HG03342 (cell line): ENCODE measurements around the gene RABGAP1.

ENCODE experiments used
- ATAC-seq: cut with Tn5 transposase; IDR thresholded peaks from one replicate; pipeline ENCODE4 v1.9.1; 2021; ENCODE audit warnings: mild to moderate bottlenecking, moderate library complexity; ENCODE audit not compliant: unreplicated experiment

RABGAP1 gene

GRCh38 chr9:123007269-123007668 is 66.4 kb downstream of the RABGAP1 start:
- ATAC-seq = no peak

DNA sequence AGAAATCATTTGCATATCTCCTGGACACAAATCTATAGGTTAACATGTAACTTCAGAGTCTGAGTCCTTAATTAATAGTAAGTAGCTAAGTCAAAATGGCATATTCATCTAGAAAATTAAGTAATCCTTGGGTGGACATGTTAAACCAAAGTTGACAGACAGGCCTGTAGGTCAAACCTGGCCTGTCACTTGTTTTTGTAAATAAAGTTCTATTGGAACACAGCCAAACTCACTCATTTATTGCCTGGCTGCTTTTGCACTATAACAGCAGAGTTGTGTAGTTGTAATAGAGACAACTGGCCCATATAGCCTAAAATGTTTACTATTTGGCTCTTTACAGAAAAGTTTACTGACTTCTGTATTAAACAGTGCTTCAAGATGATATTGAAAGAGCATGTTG is 68.1 kb downstream of the RABGAP1 start:
- ATAC-seq = no peak

DNA sequence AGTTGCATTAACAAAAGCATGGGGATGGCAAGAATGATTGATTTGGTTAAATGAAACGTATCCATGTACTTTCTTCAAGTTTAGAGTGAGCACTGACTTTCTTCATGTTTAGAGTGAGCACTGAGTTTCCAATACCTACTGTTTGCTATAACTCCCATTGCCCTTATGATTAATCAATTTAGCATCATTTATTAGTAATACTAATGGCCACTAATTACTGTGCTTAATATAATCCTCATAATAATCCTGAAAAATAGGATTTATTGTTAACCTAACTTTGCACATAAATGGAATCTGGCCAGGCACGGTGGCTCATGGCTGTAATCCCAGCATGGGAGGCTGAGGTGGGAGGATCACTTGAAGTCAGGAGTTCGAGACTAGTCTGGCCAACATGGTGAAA is 70.6 kb downstream of the RABGAP1 start:
- no peak for ATAC-seq

GRCh38 chr9:123011878-123012528 is 71.2 kb downstream of the RABGAP1 start:
- ATAC-seq = no peak

DNA sequence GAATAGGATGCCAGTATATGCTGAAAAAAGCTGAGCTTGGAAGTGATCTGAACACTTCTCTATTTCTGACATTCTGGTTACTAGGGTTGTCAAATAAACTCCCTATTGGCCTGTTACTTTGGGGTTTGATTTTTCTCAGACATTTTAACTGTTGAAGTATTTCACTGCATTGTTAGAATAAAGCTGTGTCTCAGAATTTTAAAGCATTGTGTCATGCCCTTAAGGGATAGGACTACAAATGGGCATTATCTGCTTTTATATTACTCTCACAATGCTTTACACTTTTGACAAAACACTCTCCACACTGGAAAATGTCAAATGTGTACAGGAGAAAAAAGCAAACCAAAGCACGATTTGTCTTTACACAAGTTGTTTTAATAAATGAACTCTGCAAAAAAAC is 75.8 kb downstream of the RABGAP1 start:
- no peak for ATAC-seq

DNA sequence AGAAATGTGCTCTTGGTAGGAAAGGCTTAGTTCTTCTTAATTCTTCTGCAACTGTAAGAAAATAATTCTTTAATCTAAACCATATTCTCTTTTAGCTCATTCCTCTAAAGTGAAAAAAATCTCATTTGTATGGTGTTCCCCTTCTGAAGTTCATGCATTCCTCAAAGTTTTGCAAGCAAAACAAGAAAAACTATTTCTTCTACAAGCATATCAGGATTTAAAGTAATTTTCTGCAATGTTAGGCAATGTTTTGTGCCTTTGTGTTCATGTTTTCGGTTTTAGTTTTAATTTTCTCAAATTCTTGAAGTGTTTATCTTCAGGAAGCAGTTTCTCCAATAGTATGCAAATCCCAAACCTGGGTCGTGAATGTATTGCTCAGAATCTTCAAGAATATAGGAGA is 80.0 kb downstream of the RABGAP1 start:
- ATAC-seq = no peak

DNA sequence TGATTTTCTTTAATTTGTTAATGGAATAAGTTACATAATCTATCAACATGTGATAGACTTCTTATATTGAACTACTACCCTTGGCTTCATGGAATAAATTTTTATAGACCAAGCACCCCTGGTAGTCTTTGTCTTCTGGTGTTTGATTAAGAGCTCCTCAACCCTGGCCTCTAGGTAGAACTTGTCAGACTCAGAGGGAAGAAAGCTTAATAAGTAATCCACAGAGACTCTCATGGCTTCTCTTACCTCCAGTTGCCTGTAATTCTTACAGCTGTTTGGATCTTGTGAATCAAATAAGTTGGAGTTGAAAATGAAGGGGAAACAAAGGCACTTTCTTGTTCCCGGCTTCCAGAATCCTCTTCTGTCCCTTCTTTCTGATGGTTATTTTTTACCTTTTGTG is 85.6 kb downstream of the RABGAP1 start:
- ATAC-seq = no peak

GRCh38 chr9:123027517-123027916 is 86.7 kb downstream of the RABGAP1 start:
- no peak for ATAC-seq

GRCh38 chr9:123028136-123028535 is 87.3 kb downstream of the RABGAP1 start:
- no peak for ATAC-seq

- ATAC-seq = no peak
Measured at GRCh38 chr9:123028973-123029372, 88.2 kb downstream of the RABGAP1 start.

DNA sequence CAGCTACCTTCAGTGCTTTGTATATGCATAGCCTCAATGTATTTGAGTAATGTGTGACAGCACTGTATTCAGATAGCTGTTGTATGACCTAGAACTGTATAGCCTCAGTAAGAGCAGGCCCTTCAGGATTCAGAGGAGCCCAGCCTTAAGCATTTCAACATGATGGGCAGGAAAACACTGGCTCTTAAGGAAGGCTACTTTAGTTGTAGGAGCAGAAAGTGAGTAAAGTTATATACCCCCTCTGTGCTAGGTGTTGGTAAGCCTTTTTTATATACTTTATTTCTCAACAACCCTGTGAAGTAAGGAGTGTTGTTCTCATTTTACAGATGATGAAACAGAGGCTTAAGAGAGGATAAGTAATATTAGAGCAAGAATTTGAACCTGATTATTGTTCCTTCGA is 91.1 kb downstream of the RABGAP1 start:
- no peak for ATAC-seq

DNA sequence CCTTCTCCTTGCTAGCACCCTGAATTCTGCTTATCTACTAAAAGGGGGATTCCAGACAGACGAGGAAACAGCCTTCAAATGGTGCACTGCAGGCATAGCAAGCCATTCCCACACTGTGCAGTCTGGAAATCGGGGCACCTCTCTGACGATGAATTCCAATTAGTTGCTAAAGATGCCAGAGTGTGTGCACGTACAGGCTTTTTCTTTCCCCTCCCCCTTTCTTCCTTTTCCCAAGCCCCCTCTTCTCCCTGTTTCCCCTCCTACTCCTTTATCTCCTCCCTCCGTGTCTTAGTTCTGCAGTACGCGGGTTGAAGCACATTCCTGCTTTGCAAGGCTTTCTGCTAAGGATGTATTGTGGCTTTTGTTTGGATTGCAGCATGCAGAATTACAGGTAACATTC is 92.5 kb downstream of the RABGAP1 start, which contains the start of gene GPR21:
Gene GPR21 (plus strand): TSS at position 316 of the 400 bp plus-strand sequence. CDS start 900 bp downstream, outside the sequence.
- ATAC-seq = no peak

DNA sequence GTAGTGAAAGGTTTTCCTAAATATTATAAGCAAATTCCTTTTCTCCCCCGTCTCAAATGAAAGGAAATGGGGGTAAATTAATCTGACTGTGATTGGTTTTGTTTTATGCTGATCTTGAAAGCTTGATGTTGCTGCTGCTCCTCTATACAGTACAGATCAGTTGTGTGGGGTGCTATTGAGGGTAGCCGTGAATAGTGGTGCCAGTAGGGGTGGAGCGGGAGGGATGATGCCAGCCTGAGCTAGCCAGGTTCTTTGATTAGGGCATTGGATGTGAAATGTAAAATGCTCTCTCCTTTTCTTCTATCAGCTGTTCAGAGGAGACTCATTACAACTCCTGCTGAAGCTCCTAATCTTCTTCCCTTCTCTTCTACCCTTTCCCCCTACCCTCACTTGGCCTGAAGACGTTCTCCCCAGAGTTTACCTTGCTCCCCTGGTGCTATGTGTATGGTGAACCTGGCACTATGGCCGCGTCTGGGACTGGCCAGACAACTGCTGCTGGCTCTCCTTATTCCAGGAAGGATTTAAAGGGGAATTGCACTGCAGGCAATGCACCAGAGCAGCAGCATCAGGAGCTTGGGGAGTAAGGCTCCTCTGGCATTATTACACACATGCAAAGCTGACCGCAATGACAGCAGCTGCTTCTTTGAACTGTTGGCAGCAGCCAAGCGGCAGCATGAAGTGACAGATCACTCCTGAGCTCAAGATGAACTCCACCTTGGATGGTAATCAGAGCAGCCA is 93.2 kb downstream of the RABGAP1 start:
- ATAC-seq = no peak

DNA sequence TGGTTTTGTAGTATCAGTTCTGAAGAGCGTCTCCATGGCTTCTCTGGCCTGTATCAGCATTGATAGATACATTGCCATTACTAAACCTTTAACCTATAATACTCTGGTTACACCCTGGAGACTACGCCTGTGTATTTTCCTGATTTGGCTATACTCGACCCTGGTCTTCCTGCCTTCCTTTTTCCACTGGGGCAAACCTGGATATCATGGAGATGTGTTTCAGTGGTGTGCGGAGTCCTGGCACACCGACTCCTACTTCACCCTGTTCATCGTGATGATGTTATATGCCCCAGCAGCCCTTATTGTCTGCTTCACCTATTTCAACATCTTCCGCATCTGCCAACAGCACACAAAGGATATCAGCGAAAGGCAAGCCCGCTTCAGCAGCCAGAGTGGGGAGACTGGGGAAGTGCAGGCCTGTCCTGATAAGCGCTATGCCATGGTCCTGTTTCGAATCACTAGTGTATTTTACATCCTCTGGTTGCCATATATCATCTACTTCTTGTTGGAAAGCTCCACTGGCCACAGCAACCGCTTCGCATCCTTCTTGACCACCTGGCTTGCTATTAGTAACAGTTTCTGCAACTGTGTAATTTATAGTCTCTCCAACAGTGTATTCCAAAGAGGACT is 94.2 kb downstream of the RABGAP1 start:
- ATAC-seq = no peak

- no peak for ATAC-seq
Measured at GRCh38 chr9:123035791-123036190, 95.0 kb downstream of the RABGAP1 start.

GRCh38 chr9:123036893-123037545 is 96.2 kb downstream of the RABGAP1 start:
- ATAC-seq = no peak

- ATAC-seq = no peak
Measured at GRCh38 chr9:123039617-123040219, 98.9 kb downstream of the RABGAP1 start.

- ATAC-seq = no peak
Measured at GRCh38 chr9:123040801-123041200, 100.0 kb downstream of the RABGAP1 start.

DNA sequence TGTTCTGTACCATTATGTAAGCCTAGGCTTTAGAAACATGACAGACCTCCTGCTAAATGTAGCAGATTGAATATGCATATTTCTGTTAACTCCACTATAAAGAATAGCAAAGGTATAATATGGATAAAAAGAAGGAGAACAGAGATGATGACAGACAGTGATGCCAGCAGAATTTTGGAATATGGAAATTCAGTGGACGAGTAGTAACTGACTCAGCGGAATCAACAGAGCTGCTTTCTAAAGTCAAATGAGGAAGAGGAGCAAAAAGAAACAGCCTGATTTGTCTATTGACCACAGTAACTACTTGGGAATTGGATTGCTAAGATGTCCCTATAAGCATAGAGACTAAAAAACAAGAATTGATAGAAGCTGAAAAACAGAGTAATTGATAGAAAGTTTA is 100.7 kb downstream of the RABGAP1 start:
- no peak for ATAC-seq

- ATAC-seq = no peak
Measured at GRCh38 chr9:123043081-123043939, 102.5 kb downstream of the RABGAP1 start.
